Measurements from ENCODE around the gene KCNE4. TPM values are rescaled to one million over a fixed set of nuclear protein-coding genes. Genes with fewer than 3 reads are reported as not detected.

KCNE4 gene
- total RNA-seq, 4 donors from 2014 or later: 2.0 to 6.1 (median 3.3) TPM

GRCh38 chr2:223029287-223029686 lies 22.7 kb upstream of the KCNE4 start:
- TF ChIP-seq CTCF (IDR thresholded peaks at IDR 0.05 in 4 of 5, conservative IDR thresholded peaks at IDR 0.05 in 1 of 5): no peak
- TF ChIP-seq POLR2A (IDR thresholded peaks at IDR 0.05): no peak
- H3K27ac ChIP-seq: no peak overlapping the region
- no peaks in the 10 kb centered on the region for H3K9me3 ChIP-seq
- no peaks in the 10 kb centered on the region for H3K36me3 ChIP-seq
- in situ Hi-C loops (cut with MboI; ENCODE audit: low sequenced_read_pairs in 4 of 4): no loop called here
- ATAC-seq (no peak), DNase-seq (no peak)
- intact Hi-C loops (cut with DNase I; ENCODE audit: low total_unique reads): no loop called here
- no peaks in the 10 kb centered on the region for H3K4me1 ChIP-seq
- H3K4me3 ChIP-seq: no peak overlapping the region
- no peaks in the 10 kb centered on the region for H3K27me3 ChIP-seq

GRCh38 chr2:223032187-223033142 lies 19.5 kb upstream of the KCNE4 start:
- TF ChIP-seq CTCF (IDR thresholded peaks at IDR 0.05 in 4 of 5, conservative IDR thresholded peaks at IDR 0.05 in 1 of 5) (no peak), POLR2A (IDR thresholded peaks at IDR 0.05) (no peak)
- in situ Hi-C loops (cut with MboI; ENCODE audit: low sequenced_read_pairs in 4 of 4): no loop called here
- ATAC-seq: no peak

GRCh38 chr2:223034221-223034975 lies 17.6 kb upstream of the KCNE4 start:
- no peak overlapping the region for H3K4me3 ChIP-seq
- intact Hi-C loops (cut with DNase I; ENCODE audit: low total_unique reads) (no loop called here), in situ Hi-C loops (cut with MboI; ENCODE audit: low sequenced_read_pairs in 4 of 4) (no loop called here)
- H3K27ac ChIP-seq: no peak overlapping the region
- no peaks in the 10 kb centered on the region for H3K36me3 ChIP-seq
- TF ChIP-seq CTCF (IDR thresholded peaks at IDR 0.05 in 4 of 5, conservative IDR thresholded peaks at IDR 0.05 in 1 of 5): no peak
- TF ChIP-seq POLR2A (IDR thresholded peaks at IDR 0.05): no peak
- no peaks in the 10 kb centered on the region for H3K9me3 ChIP-seq
- H3K4me1 ChIP-seq: no peaks in the 10 kb centered on the region
- ATAC-seq (no peak), DNase-seq (no peak)
- no peaks in the 10 kb centered on the region for H3K27me3 ChIP-seq

More at GRCh38 chr2:223032187-223033142, 19.5 kb upstream of the KCNE4 start:
- Histone ChIP-seq H3K4me3 (no peak overlapping the region), H3K9me3 (no peaks in the 10 kb centered on the region), H3K4me1 (no peaks in the 10 kb centered on the region), H3K27ac (no peak overlapping the region), H3K36me3 (no peaks in the 10 kb centered on the region), H3K27me3 (no peaks in the 10 kb centered on the region)
- intact Hi-C loops (cut with DNase I; ENCODE audit: low total_unique reads): no loop called here
- DNase-seq: no peak

GRCh38 chr2:223036790-223037444 lies 15.1 kb upstream of the KCNE4 start:
- DNase-seq (no peak), ATAC-seq (no peak)
- Histone ChIP-seq H3K4me1 (no peaks in the 10 kb centered on the region), H3K9me3 (no peaks in the 10 kb centered on the region), H3K4me3 (no peak overlapping the region), H3K36me3 (no peaks in the 10 kb centered on the region), H3K27ac (no peak overlapping the region), H3K27me3 (no peaks in the 10 kb centered on the region)
- in situ Hi-C loops (cut with MboI; ENCODE audit: low sequenced_read_pairs in 4 of 4) (no loop called here), intact Hi-C loops (cut with DNase I; ENCODE audit: low total_unique reads) (no loop called here)
- TF ChIP-seq POLR2A (IDR thresholded peaks at IDR 0.05): no peak
- TF ChIP-seq CTCF (IDR thresholded peaks at IDR 0.05 in 4 of 5, conservative IDR thresholded peaks at IDR 0.05 in 1 of 5): no peak
